HG03196 (cell line): ENCODE measurements around the gene POLK.
"Not testable (repeated sequence)": the region's sequence is repeated elsewhere in the genome, so short reads cannot be mapped to it uniquely, and the experiment has no call there.

Experiments used
- ATAC-seq: cut with Tn5 transposase; IDR thresholded peaks from one replicate; pipeline ENCODE4 v1.9.1; 2021; ENCODE audit not compliant: unreplicated experiment

The POLK gene

DNA sequence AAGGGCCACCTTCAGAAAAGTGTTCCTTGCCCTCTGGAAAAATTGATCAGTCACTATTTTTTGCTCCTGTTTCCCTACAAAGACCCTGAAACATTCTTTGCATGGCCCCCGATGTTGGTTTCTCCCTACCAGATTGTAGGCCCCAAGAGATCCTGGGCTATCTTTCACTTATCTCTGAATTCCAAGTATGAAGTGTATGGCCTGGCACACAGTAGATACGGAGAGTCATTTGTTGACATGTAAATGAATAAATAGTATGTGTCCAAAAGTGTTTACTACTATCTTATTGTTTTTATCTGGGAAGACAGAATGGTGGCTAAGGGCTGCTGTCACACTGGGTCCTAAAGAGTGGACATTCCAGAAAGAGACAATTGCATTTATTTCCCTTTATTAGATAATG, 92.1 kb downstream of the POLK start:
- ATAC-seq, result no peak

DNA sequence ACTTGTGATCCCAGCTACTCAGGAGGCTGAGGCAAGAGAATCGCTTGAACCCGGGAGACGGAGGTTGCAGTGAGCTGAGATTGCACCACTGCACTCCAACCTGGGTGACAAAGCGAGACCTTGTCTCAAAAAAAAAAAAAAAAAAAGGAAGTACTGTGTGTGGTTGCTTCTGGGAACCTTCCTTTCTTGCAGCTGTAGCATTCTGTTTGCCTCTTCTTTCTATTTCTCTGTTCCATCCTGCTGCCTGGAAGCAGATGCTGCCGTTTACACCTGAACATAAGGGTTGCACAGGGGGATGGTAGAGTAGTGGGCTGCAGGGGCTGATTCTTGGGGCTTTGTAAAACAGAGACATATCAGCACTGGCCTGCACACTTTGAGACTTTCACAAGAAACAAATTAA, 95.7 kb downstream of the POLK start:
- not testable (repeated sequence) for ATAC-seq

DNA sequence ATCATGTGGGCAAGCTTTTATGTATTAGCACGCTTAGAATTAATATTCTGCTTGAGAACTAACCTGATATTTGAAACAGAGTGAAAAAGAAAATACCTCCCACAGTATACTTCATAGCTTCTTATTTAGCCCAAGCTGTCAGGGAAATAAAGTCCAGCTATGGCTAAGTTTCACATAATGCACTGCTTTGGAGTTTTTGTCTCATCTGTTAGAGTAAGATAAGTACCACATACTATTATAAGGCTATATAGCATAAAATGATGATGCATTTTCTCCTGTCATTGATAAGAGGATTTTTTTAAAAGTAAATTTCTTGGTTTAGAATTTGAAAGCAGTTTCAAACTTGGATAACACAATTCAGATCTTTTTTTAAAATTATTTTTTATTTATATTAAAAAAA, 97.2 kb downstream of the POLK start:
- ATAC-seq, result no peak

- no peak for ATAC-seq
These were observed 98.5 kb downstream of the POLK start for GRCh38 chr5:75610201-75610600.

DNA sequence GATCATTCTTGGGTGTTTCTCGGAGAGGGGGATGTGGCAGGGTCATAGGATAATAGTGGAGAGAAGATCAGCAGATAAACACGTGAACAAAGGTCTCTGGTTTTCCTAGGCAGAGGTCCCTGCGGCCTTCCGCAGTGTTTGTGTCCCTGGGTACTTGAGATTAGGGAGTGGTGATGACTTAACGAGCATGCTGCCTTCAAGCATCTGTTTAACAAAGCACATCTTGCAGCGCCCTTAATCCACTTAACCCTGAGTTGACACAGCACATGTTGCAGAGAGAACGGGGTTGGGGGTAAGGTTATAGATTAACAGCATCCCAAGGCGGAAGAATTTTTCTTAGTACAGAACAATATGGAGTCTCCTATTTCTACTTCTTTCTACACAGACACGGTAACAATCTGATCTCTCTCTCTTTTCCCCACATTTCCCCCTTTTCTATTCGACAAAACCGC, 99.2 kb downstream of the POLK start:
- ATAC-seq, result not testable (repeated sequence)

DNA sequence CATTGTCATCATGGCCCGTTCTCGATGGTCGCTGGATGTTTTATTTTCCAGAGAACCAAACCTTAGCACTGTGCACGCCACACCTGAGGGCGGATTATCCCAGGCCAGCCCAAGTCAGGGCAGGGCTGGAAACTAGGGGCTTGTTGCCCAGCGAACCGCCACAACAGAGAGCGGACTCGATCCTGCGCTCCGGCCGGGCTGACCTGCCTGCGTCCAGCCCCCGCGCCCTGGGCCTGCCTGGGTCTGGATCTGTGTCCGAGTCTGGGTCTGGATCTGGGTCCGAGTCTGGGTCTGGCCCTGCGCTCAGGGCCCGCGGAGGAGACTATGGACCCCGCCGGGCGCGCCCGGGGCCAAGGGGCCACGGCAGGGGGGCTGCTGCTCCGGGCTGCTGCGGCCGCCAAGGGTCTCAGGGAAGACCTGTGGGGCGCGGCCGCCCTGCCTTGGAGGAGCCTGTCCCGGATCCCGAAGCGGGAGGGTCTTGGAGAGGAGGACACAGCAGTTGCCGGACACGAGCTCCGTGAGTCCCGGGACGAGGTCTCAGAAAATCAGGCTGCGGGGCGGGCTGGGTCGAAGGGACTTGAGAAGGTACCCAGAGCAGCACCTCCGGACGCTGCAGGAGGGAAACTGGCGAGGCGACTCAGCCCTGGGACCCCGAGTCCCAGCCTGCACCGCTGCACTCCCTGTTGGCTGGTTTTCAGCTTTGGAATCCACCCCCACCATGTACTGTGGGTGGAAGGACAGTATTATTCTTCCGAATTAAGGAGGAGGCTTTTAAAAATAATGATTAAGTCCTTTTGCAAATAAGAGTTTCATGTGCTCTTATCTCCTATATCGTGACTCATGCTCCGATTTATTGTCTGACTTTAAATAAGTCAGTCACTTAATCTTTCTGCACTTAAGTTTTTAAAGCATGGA, 99.9 kb downstream of the POLK start, which contains the start of gene ANKDD1B:
ANKDD1B (plus strand) TSS at position 143 of the 915 bp plus-strand sequence; CDS start at position 325, 182 bp downstream.
- no peak for ATAC-seq

- no peak for ATAC-seq
These were observed 100.5 kb downstream of the POLK start for GRCh38 chr5:75612226-75612569.

DNA sequence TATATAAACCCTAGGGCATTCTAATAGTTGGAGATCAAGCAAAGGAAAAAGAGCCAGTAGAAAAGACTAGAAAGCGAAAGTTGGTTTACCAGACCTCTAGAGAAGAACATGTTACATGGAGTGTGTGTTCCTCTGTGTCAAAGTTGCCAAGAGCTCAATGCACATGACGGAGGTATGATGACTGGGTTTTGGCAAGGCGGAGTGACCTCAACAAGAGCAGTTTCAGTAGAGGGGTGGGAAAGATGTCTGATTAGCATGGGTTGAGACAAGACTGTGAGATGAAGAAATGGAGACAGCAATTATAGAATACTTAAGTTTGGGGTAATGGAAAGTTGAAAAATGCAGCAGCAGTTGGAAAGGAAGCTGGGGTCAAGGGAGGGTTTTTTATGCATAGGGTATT, 101.2 kb downstream of the POLK start:
- ATAC-seq, result no peak

GRCh38 chr5:75614176-75614575, 102.5 kb downstream of the POLK start:
- no peak for ATAC-seq

GRCh38 chr5:75616371-75616881, 104.7 kb downstream of the POLK start:
- no peak for ATAC-seq

DNA sequence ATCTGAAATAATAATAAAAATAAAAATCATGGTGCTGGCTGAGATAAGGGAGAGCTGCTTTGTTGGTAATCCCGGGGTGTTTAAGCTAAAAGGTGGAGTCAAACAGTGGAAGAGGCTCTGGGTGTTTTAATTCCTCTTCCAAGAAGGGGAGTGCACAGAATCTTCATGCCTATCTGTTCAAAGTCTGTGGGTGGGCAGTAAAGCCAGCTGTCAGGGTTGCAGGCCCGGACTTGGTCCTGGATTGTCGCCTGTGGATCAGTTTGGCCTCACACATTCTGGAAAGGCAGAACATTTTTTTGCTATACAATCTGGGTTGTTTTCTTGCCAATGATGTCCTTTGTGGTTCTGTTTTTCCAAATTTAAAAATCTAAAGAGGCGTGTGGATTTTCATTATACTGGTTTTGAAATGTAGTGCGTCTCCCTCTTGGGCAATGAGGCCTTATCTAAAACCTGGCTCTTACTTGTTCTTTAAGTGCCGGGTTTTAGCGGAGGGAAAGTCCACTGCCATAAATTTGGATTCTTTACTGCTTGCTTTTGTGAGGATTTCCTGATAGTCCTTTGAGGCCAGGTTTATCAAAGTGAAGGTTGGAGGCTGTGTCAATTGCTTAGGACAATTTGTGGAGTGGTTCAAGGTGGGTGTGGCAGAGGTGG, 105.4 kb downstream of the POLK start:
- ATAC-seq, result no peak

- no peak for ATAC-seq
These were observed 106.2 kb downstream of the POLK start for GRCh38 chr5:75617736-75618352.

DNA sequence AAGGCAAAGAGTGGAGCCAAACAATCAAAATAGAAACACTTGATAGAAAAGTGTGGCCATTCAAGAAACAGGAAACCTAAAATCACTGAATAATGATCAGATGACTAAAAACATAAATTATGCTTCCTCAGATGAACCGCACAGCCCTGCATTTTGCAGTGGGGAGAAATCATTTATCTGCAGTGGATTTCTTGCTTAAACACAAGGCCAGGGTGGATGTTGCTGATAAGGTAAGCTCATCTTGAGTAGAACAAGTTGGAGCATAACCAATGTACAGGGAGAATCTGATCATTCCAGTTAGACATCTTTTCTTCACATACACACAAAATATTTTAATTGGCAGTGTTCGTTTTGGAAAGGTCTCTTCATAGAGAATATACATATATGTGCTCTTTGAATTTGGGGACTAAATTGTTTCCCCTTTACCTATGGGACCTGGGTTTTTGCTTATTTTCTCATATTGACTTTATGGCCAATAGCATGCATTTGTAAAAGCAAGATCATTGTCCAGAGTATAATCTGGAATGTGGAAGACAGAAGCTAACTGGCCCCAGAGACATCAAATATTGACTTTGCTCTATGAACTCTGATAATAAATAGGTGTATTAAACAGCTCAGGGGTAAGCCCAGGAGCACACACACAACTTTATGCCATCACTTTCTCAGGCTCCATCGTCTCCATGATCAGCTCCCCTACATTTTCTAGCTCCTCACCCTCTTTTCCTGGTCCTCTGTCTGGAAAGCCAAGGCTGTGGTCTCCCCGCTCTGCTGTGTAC, 108.7 kb downstream of the POLK start:
- ATAC-seq, result no peak

GRCh38 chr5:75622564-75622963, 110.9 kb downstream of the POLK start:
- no peak for ATAC-seq

- no peak for ATAC-seq
These were observed 112.2 kb downstream of the POLK start for GRCh38 chr5:75623846-75624245.

DNA sequence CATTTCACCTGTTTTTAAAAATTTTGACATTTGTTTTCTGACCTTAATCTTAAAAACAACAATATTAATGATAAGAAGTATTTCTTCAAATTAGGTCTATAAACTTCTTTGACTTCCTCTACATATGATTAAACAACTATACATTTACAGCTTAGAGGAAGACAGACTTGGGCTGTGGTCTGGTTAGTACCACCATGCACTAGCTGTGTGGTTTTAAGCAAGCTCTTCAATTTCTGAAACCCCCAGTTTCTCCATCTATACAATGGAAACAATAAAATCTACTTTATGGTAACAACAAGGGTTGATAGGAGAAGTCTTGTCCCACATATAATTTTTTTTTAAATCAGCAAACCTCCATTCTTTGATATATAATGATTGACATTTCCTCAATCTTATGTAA, 115.3 kb downstream of the POLK start:
- ATAC-seq, result no peak

- no peak for ATAC-seq
These were observed 116.1 kb downstream of the POLK start for GRCh38 chr5:75627801-75628200.

DNA sequence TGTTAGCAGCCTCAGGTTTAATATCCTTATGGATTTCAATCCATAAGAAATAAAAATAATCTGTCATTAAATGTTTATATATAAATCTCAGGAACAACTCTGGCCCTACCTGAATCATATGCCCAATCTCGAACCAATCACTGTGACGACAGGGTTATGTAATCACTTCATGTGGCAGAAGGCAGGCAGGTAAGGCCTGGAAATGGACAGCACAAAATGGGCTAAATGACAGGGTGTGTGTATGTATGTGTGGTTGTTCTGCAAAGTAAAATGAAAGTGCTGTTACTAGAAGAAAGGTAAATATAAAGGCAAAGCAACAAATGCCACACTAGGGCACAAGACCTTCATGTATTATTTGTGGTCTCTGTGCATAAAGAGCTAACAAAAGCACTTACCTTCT, 119.2 kb downstream of the POLK start:
- no peak for ATAC-seq

- ATAC-seq, result no peak
These were observed 120.6 kb downstream of the POLK start for GRCh38 chr5:75632321-75632720.

DNA sequence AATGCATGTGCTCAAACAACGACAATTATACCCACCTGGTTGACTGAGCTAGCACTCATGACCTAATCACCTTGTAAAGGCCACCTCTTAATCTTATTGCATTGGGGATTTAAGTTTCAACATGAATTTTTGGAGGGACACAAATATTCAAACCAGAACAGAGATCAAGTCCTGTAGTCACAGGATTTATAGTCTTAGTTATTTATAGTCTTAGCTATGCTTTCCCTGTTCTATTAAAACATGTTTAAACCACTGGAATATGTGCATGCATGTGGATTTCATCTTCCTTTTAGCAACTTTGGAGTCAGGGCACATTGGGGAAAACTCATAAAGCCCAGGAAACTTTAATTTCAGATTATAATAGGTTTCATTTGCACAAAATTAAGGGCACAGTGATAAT, 126.3 kb downstream of the POLK start:
- no peak for ATAC-seq
